Neutrophil (primary cell): Measurements from ENCODE around the gene BRI3BP.
"Not testable (repeated sequence)": the region's sequence is repeated elsewhere in the genome, so short reads cannot be mapped to it uniquely, and the experiment has no call there.

Experiments used
- H3K27ac ChIP-seq: fragments of 200-600 bp; sonication (generic); 2 replicates; pipeline ENCODE4 v1.5.1; 2016; ENCODE audit warnings: mild to moderate bottlenecking, moderate library complexity
- H3K27me3 ChIP-seq: fragments of 200-600 bp; sonication (generic); 2 replicates; pipeline ENCODE4 v1.6.0; 2016; ENCODE audit warnings: mild to moderate bottlenecking
- H3K36me3 ChIP-seq: fragments of 200-600 bp; sonication (generic); 2 replicates; pipeline ENCODE4 v1.5.1; 2017
- H3K4me1 ChIP-seq, 2 experiments: fragments of 200-600 bp in 1 of 2; sonication (generic) in 1 of 2; 1 replicate in 1 of 2; 2 replicates in 1 of 2; pipeline versions ENCODE4 v1.5.1 to v1.6.1; 2013 to 2016; ENCODE audit warnings: low read depth in 1 of 2, low read length in 1 of 2, mild to moderate bottlenecking in 1 of 2, moderate library complexity in 1 of 2; ENCODE audit not compliant: control insufficient read depth in 1 of 2, insufficient read depth in 1 of 2
- H3K4me3 ChIP-seq, 2 experiments: fragments of 200-600 bp in 1 of 2; sonication (generic) in 1 of 2; 1 replicate in 1 of 2; 2 replicates in 1 of 2; pipeline ENCODE4 v1.5.1; 2013 to 2016; ENCODE audit warnings: low read depth in 1 of 2, low read length in 1 of 2, mild to moderate bottlenecking in 1 of 2, moderate library complexity in 1 of 2
- H3K9me3 ChIP-seq: fragments of 200-600 bp; sonication (generic); 2 replicates; pipeline ENCODE4 v1.5.1; 2016
- TF ChIP-seq, protein P1 (sequence below): fragments of 200-600 bp; sonication (generic); IDR thresholded peaks from 2 replicates; pipeline ENCODE4 v1.5.1; 2016; ENCODE audit warnings: antibody characterized with exemption

BRI3BP gene

GRCh38 chr12:125023065-125023464, 29.6 kb downstream of the BRI3BP start:
- TF ChIP-seq, protein P1, sequence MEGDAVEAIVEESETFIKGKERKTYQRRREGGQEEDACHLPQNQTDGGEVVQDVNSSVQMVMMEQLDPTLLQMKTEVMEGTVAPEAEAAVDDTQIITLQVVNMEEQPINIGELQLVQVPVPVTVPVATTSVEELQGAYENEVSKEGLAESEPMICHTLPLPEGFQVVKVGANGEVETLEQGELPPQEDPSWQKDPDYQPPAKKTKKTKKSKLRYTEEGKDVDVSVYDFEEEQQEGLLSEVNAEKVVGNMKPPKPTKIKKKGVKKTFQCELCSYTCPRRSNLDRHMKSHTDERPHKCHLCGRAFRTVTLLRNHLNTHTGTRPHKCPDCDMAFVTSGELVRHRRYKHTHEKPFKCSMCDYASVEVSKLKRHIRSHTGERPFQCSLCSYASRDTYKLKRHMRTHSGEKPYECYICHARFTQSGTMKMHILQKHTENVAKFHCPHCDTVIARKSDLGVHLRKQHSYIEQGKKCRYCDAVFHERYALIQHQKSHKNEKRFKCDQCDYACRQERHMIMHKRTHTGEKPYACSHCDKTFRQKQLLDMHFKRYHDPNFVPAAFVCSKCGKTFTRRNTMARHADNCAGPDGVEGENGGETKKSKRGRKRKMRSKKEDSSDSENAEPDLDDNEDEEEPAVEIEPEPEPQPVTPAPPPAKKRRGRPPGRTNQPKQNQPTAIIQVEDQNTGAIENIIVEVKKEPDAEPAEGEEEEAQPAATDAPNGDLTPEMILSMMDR = no peak
- H3K4me3 ChIP-seq = no peak overlapping the region
- H3K27ac ChIP-seq = no peak overlapping the region
- no peaks in the 10 kb centered on the region for H3K27me3 ChIP-seq
- peaks cover 31% of the 10 kb centered on the region for H3K36me3 ChIP-seq
- no peaks in the 10 kb centered on the region for H3K9me3 ChIP-seq
- H3K4me1 ChIP-seq = no peaks in the 10 kb centered on the region

DNA sequence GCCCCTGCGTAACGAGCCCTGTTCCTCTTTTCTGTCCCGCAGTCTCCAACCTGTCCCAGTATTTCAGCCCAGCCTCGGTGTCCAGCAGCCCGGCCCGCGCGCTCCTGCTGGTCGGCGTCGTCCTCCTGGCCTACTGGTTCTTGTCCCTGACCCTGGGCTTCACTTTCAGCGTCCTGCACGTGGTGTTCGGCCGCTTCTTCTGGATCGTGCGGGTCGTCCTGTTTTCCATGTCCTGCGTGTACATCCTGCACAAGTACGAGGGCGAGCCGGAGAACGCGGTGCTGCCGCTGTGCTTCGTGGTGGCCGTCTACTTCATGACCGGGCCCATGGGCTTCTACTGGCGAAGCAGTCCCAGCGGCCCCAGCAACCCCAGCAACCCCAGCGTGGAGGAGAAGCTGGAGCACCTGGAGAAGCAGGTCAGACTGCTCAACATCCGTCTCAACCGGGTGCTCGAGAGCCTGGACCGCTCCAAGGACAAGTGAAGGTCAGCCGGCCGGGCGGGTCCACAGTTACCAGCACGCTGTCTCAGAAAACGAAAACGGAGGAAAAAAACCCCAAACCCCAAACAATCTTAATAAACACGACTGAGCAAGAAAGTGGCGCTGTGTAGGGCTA, 31.6 kb downstream of the BRI3BP start:
- TF ChIP-seq, protein P1 = no peak
- Histone ChIP-seq H3K4me1 (no peaks in the 10 kb centered on the region), H3K27ac (no peak overlapping the region), H3K36me3 (peaks cover 31% of the 10 kb centered on the region), H3K9me3 (no peaks in the 10 kb centered on the region), H3K4me3 (no peak overlapping the region), H3K27me3 (no peaks in the 10 kb centered on the region)

- Histone ChIP-seq H3K9me3 (no peaks in the 10 kb centered on the region), H3K36me3 (peaks cover 32% of the 10 kb centered on the region), H3K4me1 (no peaks in the 10 kb centered on the region), H3K27ac (no peak overlapping the region), H3K4me3 (no peak overlapping the region), H3K27me3 (no peaks in the 10 kb centered on the region)
- TF ChIP-seq, protein P1 = no peak
Measured at GRCh38 chr12:125025606-125026235, 32.3 kb downstream of the BRI3BP start.

- H3K27ac ChIP-seq = no peak overlapping the region
Measured at GRCh38 chr12:125028106-125028505, 34.7 kb downstream of the BRI3BP start.

DNA sequence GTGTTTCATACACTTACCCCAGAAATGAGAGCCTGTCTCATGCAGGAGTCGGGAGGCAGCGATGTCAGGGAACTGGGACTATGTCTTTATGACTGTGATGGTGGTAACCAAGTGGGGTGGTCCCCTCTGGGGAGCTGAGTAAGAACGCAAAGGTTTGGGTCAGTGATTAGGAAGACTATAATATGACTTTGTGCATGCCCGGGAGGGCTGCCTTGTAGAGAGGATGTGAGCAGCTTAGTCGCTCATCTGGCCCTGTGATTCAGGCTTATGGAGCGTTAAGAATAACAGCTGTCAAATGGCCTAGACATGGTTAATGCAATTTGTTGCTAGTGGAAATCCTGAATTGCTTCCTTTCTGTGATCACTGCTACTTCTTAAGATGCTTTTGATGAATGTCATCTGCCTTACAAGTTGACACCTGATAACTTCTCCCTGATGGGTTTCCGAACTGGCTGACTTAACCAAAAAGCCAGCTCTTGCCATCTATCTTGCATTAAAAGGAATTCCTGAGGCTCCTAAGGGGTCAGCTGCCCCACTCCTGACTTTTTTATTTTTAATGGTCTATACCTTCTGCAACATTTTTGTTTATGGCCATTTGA, 36.4 kb downstream of the BRI3BP start:
- TF ChIP-seq, protein P1 = no peak
- no peaks in the 10 kb centered on the region for H3K4me1 ChIP-seq
- H3K9me3 ChIP-seq = no peaks in the 10 kb centered on the region
- no peak overlapping the region for H3K4me3 ChIP-seq
- peaks cover 23% of the 10 kb centered on the region for H3K36me3 ChIP-seq
- H3K27me3 ChIP-seq = no peaks in the 10 kb centered on the region
- H3K27ac ChIP-seq = no peak overlapping the region

More at GRCh38 chr12:125028106-125028505, 34.7 kb downstream of the BRI3BP start:
- Histone ChIP-seq H3K36me3 (peaks cover 30% of the 10 kb centered on the region), H3K27me3 (no peaks in the 10 kb centered on the region), H3K4me1 (no peaks in the 10 kb centered on the region), H3K4me3 (no peak overlapping the region), H3K9me3 (no peaks in the 10 kb centered on the region)
- TF ChIP-seq, protein P1 = no peak

DNA sequence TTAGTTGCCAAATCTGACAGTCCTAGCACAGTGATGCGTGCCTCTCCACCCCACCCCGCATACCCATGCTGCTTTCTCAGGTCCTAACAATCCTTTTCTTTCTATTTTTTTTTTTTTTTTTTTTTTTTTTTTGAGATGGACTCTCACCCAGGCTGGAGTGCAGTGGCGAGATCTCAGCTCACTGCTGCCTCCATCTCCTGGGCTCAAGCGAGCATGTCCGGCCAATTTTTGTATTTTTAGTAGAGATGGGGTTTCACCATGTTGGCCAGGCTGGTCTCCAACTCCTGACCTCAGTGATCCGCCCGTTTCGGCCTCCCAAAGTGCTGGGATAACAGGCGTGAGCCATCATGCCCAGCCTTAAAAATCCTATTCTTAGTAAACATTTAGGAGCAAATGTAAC, 38.0 kb downstream of the BRI3BP start:
- H3K4me3 ChIP-seq, H3K27me3 ChIP-seq, H3K9me3 ChIP-seq: not testable (repeated sequence)

More for the DNA sequence above, 38.0 kb downstream of the BRI3BP start:
- H3K4me1 ChIP-seq, H3K27ac ChIP-seq: not testable (repeated sequence)
- peaks cover 15% of the 10 kb centered on the region for H3K36me3 ChIP-seq
